HFF-Myc (cell line): ENCODE data around the gene U2AF1L4.

ENCODE experiments used
- DNase-seq: peaks from one replicate; pipeline ENCODE4 v3.0.0-alpha.2; 2011; ENCODE audit warnings: low read depth; ENCODE audit errors: extremely low read depth
- H3K4me3 ChIP-seq: replicated peaks from 2 replicates; pipeline ENCODE4 v1.5.1; 2011; ENCODE audit warnings: low read depth, mild to moderate bottlenecking, control low read depth, low read length
- CTCF ChIP-seq: IDR thresholded peaks from 2 replicates; pipeline ENCODE4 v1.5.1; 2012; ENCODE audit warnings: mild to moderate bottlenecking, low read depth, low read length, control low read depth; ENCODE audit errors: missing control alignments

The U2AF1L4 gene

GRCh38 chr19:35752746-35753350 lies 7.6 kb upstream of the U2AF1L4 start:
- no peak for DNase-seq
- no peak overlapping the region for H3K4me3 ChIP-seq
- TF ChIP-seq CTCF = no peak

- H3K4me3 ChIP-seq = no peak overlapping the region
- no peak for TF ChIP-seq CTCF
- DNase-seq = no peak
Measured at GRCh38 chr19:35751839-35752745, 6.9 kb upstream of the U2AF1L4 start.

GRCh38 chr19:35750167-35750566 lies 4.9 kb upstream of the U2AF1L4 start:
- DNase-seq = no peak
- TF ChIP-seq CTCF = no peak
- H3K4me3 ChIP-seq = no peak overlapping the region

GRCh38 chr19:35748106-35749020 lies 3.1 kb upstream of the U2AF1L4 start, which contains the start of gene LIN37:
TSS of gene LIN37 (plus strand) at chr19:35748576. CDS start at chr19:35748725, 149 bp downstream.
- peak; percentile 99 for DNase-seq
- peak within 1 kb of the TSS; percentile 96 for H3K4me3 ChIP-seq
- TF ChIP-seq CTCF = no peak

- DNase-seq = no peak
- no peak for TF ChIP-seq CTCF
- peak overlapping the region; percentile 96 for H3K4me3 ChIP-seq
Measured at GRCh38 chr19:35746531-35746930, 1.3 kb upstream of the U2AF1L4 start.

- H3K4me3 ChIP-seq = peak overlapping the region; percentile 96
- DNase-seq = no peak
Measured at GRCh38 chr19:35746087-35746462, 857 bp upstream of the U2AF1L4 start.

More at GRCh38 chr19:35746087-35746462, 857 bp upstream of the U2AF1L4 start:
- no peak for TF ChIP-seq CTCF
